GM21367 (cell line): Measurements from ENCODE around the gene RGS9.
"Not testable (repeated sequence)": the region's sequence is repeated elsewhere in the genome, so short reads cannot be mapped to it uniquely, and the experiment has no call there.

ENCODE experiments used
- ATAC-seq: cut with Tn5 transposase; IDR thresholded peaks from one replicate; pipeline ENCODE4 v1.9.1; 2021; ENCODE audit not compliant: unreplicated experiment

Gene RGS9

GRCh38 chr17:65155622-65156021 lies 18.5 kb downstream of the RGS9 start:
- no peak for ATAC-seq

GRCh38 chr17:65156185-65156834 lies 19.1 kb downstream of the RGS9 start:
- ATAC-seq = no peak

GRCh38 chr17:65156835-65157565 lies 19.8 kb downstream of the RGS9 start:
- ATAC-seq = no peak

- ATAC-seq = no peak
Observed at GRCh38 chr17:65158041-65158440, 20.9 kb downstream of the RGS9 start.

DNA sequence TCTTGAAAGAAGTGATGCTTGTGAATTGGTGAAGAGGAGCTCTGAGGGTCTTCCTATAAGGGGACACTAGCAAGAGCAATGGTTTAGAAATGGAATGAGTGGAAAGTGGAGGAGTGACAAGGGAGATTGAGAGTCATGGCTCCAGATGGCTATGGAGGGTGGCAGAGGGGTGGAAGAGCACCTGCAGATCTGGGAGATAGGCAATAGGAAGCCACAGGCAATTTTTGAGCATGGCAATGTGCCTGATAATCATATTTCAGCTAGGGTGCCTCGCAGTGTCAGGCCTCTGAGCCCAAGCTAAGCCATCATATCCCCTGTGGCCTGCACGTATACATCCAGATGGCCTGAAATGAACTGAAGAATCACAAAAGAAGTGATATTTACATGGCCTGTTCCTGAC lies 21.5 kb downstream of the RGS9 start:
- no peak for ATAC-seq

- ATAC-seq = no peak
Observed at GRCh38 chr17:65160516-65160915, 23.3 kb downstream of the RGS9 start.

- peak; percentile 93 for ATAC-seq
Observed at GRCh38 chr17:65163990-65164495, 26.9 kb downstream of the RGS9 start.

GRCh38 chr17:65166787-65167186 lies 29.6 kb downstream of the RGS9 start:
- no peak for ATAC-seq

GRCh38 chr17:65167566-65167965 lies 30.4 kb downstream of the RGS9 start:
- ATAC-seq = no peak

DNA sequence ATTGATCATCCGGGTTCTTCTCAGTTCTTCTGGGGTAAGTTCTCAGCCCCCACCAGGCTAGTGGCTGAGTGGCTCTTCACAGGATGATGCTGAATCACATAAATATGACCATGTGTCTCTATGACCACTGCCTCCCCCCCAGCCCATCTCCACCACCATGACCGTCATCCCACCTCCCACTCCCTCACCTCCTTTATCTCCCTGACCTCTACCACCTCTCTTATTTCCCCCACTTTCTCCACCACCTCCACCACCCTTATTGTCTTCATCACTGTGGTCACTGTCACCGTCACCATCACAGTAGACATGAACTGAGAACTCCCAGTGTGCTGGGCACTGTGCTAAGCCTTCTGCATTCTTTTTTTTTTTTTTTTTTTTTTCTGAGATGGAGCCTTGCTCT lies 32.5 kb downstream of the RGS9 start:
- ATAC-seq = no peak

DNA sequence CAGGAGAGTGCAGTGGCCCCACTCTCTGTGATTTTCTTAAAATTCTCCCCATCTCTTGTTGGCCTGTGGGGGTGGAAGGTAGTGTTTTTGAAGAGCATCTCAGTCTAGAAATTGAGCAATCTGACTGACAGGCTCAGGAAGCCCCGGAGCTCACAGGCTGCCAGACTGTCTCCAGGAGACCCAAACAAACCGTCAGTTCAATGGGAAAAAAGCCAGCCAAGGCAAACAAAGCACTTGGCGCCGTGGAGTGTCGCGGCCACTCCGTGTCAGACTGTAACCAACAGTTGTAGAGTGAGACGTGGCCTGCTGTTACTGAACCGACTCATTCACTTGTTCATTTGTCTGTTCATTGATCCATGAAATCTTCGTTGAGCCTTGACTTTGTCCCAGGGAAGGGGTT lies 33.7 kb downstream of the RGS9 start:
- no peak for ATAC-seq

GRCh38 chr17:65171752-65172151 lies 34.6 kb downstream of the RGS9 start:
- no peak for ATAC-seq

- no peak for ATAC-seq
Observed at GRCh38 chr17:65172496-65173136, 35.4 kb downstream of the RGS9 start.

DNA sequence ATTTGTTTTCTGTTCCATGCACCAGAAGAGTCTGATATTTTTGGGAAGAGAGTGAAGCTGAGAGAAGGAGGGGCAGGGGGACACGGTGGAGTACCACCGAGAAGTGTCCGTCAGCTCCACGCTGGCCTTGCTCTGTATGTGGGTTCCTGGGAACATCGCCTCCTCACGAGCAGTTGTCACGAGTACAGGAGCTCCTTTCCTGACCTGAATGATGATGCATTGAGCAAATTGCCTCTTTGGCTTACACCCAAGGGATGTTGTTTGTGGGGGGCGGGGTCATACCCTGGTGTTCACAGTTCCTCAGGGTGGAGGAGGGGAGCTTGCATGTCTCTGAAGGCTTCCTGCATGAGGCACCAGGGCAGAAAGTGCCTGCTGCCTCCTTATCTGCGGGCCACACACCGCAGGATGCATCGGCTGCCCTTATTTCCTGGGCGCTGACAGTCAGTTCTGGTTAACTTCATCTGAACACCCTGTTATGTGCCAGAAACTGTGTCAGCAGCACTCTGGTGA lies 36.2 kb downstream of the RGS9 start:
- no peak for ATAC-seq

- ATAC-seq = no peak
Observed at GRCh38 chr17:65173976-65174683, 37.0 kb downstream of the RGS9 start.

DNA sequence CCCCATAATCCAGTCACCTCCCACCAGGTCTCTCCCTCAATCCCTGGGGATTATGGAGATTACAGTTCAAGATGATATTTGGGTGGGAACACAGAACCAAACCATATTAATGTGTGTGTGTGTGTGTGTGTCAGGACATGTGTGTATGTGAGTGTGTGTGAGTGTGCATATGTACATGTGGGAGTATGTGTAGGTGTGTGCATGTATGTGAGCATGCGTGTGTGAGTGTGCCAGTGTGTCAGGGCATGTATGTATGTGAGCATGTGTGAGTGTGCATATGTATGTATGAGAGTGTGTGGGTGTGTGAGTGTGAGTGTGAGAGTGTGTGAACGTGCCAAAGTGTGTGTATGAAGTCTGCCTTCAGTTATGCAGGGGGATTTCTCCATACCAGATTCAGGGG lies 37.8 kb downstream of the RGS9 start:
- ATAC-seq = no peak

GRCh38 chr17:65175952-65176351 lies 38.8 kb downstream of the RGS9 start:
- no peak for ATAC-seq

- ATAC-seq = no peak
Observed at GRCh38 chr17:65176646-65177409, 39.7 kb downstream of the RGS9 start.

- ATAC-seq = no peak
Observed at GRCh38 chr17:65177901-65178300, 40.7 kb downstream of the RGS9 start.

GRCh38 chr17:65180276-65180675 lies 43.1 kb downstream of the RGS9 start:
- not testable (repeated sequence) for ATAC-seq
